K562 (cell line): ENCODE data around the gene RAI1. TPM values are rescaled to one million over a fixed set of nuclear protein-coding genes. Genes with fewer than 3 reads are reported as not detected.
A peak's percentile ranks its signal among the peaks of the same experiment; 100 is the strongest.

Experiments
- CBFA2T3 ChIP-seq: fragments of 450-650 bp; IDR thresholded peaks from 2 replicates; pipeline ENCODE4 v1.6.1; 2017
- EP300 ChIP-seq: IDR thresholded peaks from 2 replicates; pipeline ENCODE4 v1.6.1; 2012; ENCODE audit warnings: low read length, improper control_type of control experiment
- L3MBTL2 ChIP-seq: fragments of 450-650 bp; IDR thresholded peaks from 2 replicates; pipeline ENCODE4 v1.6.1; 2016; ENCODE audit warnings: mild to moderate bottlenecking, moderate library complexity
- POLR2B ChIP-seq: fragments of 450-650 bp; IDR thresholded peaks from 2 replicates; pipeline ENCODE4 v1.6.1; 2018; ENCODE audit warnings: low read depth; ENCODE audit not compliant: partially characterized antibody
- PYGO2 ChIP-seq: fragments of 450-650 bp; IDR thresholded peaks from 2 replicates; pipeline ENCODE4 v1.6.1; 2016; ENCODE audit warnings: mild to moderate bottlenecking, missing genetic modification characterization, moderate library complexity, missing compliant biosample characterization
- RBM22 ChIP-seq: fragments of 200-400 bp; formaldehyde crosslinking; IDR thresholded peaks from 2 replicates; pipeline ENCODE4 v1.6.1; 2018; ENCODE audit warnings: low read length, low read depth; ENCODE audit not compliant: poor library complexity, severe bottlenecking
- SIX5 ChIP-seq, 2 experiments: IDR thresholded peaks; 2 replicates each; pipeline ENCODE4 v1.6.1; 2011; ENCODE audit warnings: low read length in 2 of 2, borderline replicate concordance in 1 of 2, low read depth in 1 of 2, mild to moderate bottlenecking in 1 of 2, moderate library complexity in 1 of 2; ENCODE audit not compliant: insufficient read depth in 1 of 2
- SMAD1 ChIP-seq: fragments of 150-350 bp; IDR thresholded peaks from 2 replicates; pipeline ENCODE4 v1.6.1; 2014; ENCODE audit warnings: low read length, low read depth; ENCODE audit not compliant: partially characterized antibody
- SMAD4 ChIP-seq: fragments of 250-450 bp; sonication (Bioruptor Pico); conservative IDR thresholded peaks from 2 replicates; pipeline ENCODE4 v1.8.0; 2021; ENCODE audit warnings: inconsistent platforms, mild to moderate bottlenecking, moderate library complexity
- SMARCA4 ChIP-seq: fragments of 450-650 bp; IDR thresholded peaks from 2 replicates; pipeline ENCODE4 v1.6.1; 2016
- ZNF23 ChIP-seq: fragments of 250-450 bp; sonication (Bioruptor Pico); IDR thresholded peaks from 2 replicates; pipeline ENCODE4 v1.4.0; 2020; ENCODE audit warnings: mild to moderate bottlenecking
- polyA plus RNA-seq, 8 experiments: library from polyadenylated mRNA; depleted of rRNA in 4 of 8; stranded (reverse) in 5 of 8; unstranded in 3 of 8; fragments of >200 nt; fragmentation: Nextera tagmentation in 2 of 8; fragmentation: Illumina TruSeq in 1 of 8; extraction: Ambion mirVana in 2 of 8; extraction: Trizol in 1 of 8; gene quantifications; 2 replicates each; pipeline versions ENCODE4 v1.2.1 to v1.2.3, GENCODE V29; 2011 to 2014; ENCODE audit warnings: inconsistent platforms in 1 of 8, missing spikeins in 1 of 8
- total RNA-seq, 7 experiments: library from RNA; depleted of rRNA in 6 of 7; stranded (reverse); fragments of >200 nt in 6 of 7; fragmentation: Illumina TruSeq in 2 of 7; extraction: Trizol in 2 of 7; gene quantifications; 2 replicates each; pipeline versions ENCODE4 v1.2.1 to v1.2.3, GENCODE V29; 2011 to 2021; ENCODE audit warnings: low replicate concordance in 1 of 7
- TF ChIP-seq, protein P1 (sequence below): fragments of 250-450 bp; sonication (Bioruptor Pico); IDR thresholded peaks from 2 replicates; pipeline ENCODE4 v1.5.0; 2021
- TF ChIP-seq, protein P2 (sequence below): fragments of 250-450 bp; sonication (Bioruptor Pico); IDR thresholded peaks from 2 replicates; pipeline ENCODE4 v1.5.0; 2020; ENCODE audit warnings: mild to moderate bottlenecking
- TF ChIP-seq, protein P3 (sequence below): fragments of 250-450 bp; sonication (Bioruptor Pico); IDR thresholded peaks from 2 replicates; pipeline ENCODE4 v1.4.0; 2020; ENCODE audit warnings: mild to moderate bottlenecking, moderate library complexity
- TF ChIP-seq, protein P4 (sequence below): fragments of 450-650 bp; formaldehyde crosslinking; IDR thresholded peaks from 2 replicates; pipeline ENCODE4 v1.4.0; 2022; ENCODE audit warnings: missing genetic modification characterization
- TF ChIP-seq, protein P5 (sequence below): fragments of 250-450 bp; sonication (Bioruptor Pico); IDR thresholded peaks from 2 replicates; pipeline ENCODE4 v1.9.0; 2021; ENCODE audit warnings: mild to moderate bottlenecking, inconsistent platforms

Gene RAI1
- total and polyA plus RNA-seq, 9 of the 15 experiments (the other 6 are each of a cell fraction or from before 2014, with no cell fraction given) = 0.68 to 19.9 (median 5.5) TPM

DNA sequence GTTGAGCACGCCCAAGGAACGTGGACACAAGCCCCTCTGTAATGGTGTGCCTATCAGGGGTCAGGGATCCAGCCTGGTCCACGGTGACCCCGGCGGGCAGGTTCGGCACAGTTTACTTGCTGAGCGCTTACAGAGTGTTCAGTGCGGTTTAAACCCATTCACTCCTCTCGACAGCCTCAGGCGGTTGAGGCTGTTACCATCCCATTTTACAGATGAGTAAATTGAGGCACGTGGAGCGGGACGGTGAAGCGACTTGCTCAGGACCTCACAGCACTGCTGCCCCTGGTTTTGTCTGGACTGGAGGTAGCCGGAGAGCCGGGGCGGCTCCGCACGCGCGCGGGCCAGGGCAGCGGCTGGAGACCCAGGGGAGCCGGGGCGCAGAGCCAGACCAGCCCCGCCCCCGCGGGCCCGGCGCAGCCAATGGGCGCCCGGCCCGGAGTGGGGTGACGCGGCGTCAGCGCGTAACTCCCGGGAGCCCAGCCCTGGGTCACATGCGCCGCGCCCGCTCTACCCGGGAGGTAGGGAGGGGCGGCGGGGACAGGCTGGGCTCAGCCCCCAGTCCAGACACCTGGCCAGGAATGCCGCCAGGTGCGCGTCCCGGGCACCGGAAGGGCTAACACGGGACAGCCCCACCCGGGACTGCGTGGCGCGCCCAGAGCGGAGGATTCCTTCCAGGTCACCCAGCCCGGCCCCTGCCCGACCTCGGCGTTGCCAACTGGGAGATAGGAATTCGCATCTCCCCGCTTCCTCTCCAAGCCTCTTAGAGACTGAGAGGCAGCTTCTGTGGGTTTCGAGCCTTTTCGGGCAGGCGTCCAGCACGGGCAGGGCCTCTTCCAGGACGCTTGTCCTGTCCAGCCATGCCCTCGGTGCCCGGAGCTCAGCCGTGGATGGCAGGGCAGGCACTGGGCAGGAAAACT is 158.8 kb downstream of the RAI1 start (continued):
- no peak for TF ChIP-seq SIX5 (IDR thresholded peaks at IDR 0.05; ENCODE audit: borderline replicate concordance in 1 of 2, insufficient read depth in 1 of 2, low read depth in 1 of 2, low read length in 2 of 2)
- TF ChIP-seq, protein P1, sequence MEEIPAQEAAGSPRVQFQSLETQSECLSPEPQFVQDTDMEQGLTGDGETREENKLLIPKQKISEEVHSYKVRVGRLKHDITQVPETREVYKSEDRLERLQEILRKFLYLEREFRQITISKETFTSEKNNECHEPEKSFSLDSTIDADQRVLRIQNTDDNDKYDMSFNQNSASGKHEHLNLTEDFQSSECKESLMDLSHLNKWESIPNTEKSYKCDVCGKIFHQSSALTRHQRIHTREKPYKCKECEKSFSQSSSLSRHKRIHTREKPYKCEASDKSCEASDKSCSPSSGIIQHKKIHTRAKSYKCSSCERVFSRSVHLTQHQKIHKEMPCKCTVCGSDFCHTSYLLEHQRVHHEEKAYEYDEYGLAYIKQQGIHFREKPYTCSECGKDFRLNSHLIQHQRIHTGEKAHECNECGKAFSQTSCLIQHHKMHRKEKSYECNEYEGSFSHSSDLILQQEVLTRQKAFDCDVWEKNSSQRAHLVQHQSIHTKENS (CRISPR knock-in tag) = 0 out of 2 replicates have a peak, but pooled peaks have one; percentile 28
- TF ChIP-seq RBM22 = no peak
- TF ChIP-seq, protein P2, sequence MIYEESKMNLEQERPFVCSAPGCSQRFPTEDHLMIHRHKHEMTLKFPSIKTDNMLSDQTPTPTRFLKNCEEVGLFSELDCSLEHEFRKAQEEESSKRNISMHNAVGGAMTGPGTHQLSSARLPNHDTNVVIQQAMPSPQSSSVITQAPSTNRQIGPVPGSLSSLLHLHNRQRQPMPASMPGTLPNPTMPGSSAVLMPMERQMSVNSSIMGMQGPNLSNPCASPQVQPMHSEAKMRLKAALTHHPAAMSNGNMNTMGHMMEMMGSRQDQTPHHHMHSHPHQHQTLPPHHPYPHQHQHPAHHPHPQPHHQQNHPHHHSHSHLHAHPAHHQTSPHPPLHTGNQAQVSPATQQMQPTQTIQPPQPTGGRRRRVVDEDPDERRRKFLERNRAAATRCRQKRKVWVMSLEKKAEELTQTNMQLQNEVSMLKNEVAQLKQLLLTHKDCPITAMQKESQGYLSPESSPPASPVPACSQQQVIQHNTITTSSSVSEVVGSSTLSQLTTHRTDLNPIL (CRISPR knock-in tag) = no peak
- TF ChIP-seq, protein P3, sequence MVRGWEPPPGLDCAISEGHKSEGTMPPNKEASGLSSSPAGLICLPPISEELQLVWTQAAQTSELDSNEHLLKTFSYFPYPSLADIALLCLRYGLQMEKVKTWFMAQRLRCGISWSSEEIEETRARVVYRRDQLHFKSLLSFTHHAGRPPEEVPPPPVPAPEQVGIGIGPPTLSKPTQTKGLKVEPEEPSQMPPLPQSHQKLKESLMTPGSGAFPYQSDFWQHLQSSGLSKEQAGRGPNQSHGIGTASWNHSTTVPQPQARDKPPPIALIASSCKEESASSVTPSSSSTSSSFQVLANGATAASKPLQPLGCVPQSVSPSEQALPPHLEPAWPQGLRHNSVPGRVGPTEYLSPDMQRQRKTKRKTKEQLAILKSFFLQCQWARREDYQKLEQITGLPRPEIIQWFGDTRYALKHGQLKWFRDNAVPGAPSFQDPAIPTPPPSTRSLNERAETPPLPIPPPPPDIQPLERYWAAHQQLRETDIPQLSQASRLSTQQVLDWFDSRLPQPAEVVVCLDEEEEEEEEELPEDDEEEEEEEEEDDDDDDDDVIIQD (CRISPR knock-in tag) = peak; percentile 77; the same call in 1 of the 2 replicates
- TF ChIP-seq ZNF23 (CRISPR knock-in tag) = no peak
- TF ChIP-seq SMAD4 (CRISPR knock-in tag) = peak; percentile 85
- TF ChIP-seq SMARCA4 = no peak
- peak; percentile 80 for TF ChIP-seq L3MBTL2
- TF ChIP-seq POLR2B = peak; percentile 82
- peak; percentile 45 for TF ChIP-seq EP300
- peak; percentile 67 for TF ChIP-seq SMAD1
- TF ChIP-seq, protein P4, sequence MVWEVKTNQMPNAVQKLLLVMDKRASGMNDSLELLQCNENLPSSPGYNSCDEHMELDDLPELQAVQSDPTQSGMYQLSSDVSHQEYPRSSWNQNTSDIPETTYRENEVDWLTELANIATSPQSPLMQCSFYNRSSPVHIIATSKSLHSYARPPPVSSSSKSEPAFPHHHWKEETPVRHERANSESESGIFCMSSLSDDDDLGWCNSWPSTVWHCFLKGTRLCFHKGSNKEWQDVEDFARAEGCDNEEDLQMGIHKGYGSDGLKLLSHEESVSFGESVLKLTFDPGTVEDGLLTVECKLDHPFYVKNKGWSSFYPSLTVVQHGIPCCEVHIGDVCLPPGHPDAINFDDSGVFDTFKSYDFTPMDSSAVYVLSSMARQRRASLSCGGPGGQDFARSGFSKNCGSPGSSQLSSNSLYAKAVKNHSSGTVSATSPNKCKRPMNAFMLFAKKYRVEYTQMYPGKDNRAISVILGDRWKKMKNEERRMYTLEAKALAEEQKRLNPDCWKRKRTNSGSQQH (CRISPR knock-in tag) = 0 out of 2 replicates have a peak, but pooled peaks have one; percentile 31
- TF ChIP-seq PYGO2 (tag) = no peak
- TF ChIP-seq, protein P5, sequence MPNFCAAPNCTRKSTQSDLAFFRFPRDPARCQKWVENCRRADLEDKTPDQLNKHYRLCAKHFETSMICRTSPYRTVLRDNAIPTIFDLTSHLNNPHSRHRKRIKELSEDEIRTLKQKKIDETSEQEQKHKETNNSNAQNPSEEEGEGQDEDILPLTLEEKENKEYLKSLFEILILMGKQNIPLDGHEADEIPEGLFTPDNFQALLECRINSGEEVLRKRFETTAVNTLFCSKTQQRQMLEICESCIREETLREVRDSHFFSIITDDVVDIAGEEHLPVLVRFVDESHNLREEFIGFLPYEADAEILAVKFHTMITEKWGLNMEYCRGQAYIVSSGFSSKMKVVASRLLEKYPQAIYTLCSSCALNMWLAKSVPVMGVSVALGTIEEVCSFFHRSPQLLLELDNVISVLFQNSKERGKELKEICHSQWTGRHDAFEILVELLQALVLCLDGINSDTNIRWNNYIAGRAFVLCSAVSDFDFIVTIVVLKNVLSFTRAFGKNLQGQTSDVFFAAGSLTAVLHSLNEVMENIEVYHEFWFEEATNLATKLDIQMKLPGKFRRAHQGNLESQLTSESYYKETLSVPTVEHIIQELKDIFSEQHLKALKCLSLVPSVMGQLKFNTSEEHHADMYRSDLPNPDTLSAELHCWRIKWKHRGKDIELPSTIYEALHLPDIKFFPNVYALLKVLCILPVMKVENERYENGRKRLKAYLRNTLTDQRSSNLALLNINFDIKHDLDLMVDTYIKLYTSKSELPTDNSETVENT (CRISPR knock-in tag) = peak; percentile 66; the same call in 1 of the 2 replicates
- no peak for TF ChIP-seq CBFA2T3
